HG03064 (cell line): Measurements from ENCODE around the gene SERPINB1.
A peak's percentile ranks its signal among the peaks of the same experiment; 100 is the strongest.
"Not testable (repeated sequence)": the region's sequence is repeated elsewhere in the genome, so short reads cannot be mapped to it uniquely, and the experiment has no call there.

Experiments used
- ATAC-seq: cut with Tn5 transposase; IDR thresholded peaks from one replicate; pipeline ENCODE4 v1.9.1; 2021; ENCODE audit warnings: low read depth; ENCODE audit not compliant: unreplicated experiment

Gene SERPINB1

DNA sequence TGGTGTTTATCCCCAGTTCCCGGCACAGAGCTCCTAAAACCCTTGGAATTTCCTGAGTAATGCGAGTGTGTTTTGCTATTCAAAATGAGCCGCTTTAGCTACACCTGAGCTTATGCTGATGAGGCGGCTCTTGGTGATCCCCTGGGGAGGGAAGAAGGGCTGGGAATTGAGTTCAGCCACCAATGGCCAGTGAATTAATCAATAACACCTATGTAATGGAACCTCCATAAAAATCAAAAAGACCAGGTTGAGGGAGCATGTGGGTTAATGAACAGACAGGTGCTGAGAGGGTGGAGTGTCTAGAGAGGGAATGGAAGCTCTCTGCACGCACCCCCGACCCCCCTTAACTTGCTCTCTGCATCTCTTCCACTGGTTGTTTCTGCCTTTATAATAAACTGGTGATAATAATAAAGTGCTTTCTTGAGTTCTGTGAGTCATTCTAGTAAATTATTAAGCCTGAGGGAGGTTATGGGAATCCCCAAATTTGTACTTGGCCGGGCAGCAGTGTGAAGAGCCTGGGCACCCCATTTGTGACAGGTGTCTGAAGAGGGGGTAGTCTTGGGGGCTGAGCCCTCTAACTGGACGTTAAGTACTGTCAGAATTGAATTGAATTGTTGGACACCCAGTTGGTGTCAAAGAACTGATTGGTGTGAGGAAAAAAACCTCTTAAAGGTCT is 24.6 kb upstream of the SERPINB1 start:
- peak; percentile 40 for ATAC-seq

DNA sequence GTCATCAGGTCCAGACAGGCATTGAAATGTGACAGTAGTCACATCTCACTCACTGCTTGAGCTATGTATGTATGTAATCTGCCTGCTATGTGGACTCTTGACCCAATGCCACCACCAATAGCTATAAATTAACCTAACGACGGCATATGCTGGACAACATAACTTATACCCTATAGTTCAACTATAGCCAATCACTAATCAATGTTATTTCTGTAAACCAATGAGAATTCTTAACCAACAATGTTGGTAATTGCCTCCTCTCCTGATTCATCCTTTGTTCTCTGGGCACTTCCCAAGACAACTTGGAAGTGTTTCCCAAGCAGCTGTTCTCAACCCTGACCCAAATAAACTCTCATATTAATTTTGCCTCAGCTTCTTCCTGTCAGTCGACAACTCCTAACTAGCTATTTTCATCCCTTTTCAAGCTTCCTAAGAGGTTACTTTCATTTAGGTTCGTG is 24.1 kb upstream of the SERPINB1 start:
- ATAC-seq, result no peak

DNA sequence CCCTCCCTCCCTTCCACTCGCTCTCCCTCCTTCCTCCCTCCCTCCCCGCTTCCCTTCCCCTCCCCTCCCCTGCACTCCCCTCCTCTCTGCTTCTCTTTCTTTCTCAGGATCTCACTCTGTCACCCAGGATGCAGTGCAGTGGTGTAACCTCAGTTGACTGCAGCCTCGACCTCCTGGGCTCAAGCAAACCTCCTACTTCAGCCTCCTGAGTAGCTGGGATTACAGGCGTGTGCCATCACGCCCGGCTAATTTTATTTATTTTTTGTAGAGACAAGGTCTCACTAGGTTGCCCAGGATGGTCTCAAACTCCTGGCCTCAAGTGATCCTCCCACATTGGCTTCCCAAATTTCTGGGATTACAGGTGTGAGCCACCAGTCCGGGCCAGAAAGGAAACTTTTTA is 23.6 kb upstream of the SERPINB1 start:
- ATAC-seq, result no peak

DNA sequence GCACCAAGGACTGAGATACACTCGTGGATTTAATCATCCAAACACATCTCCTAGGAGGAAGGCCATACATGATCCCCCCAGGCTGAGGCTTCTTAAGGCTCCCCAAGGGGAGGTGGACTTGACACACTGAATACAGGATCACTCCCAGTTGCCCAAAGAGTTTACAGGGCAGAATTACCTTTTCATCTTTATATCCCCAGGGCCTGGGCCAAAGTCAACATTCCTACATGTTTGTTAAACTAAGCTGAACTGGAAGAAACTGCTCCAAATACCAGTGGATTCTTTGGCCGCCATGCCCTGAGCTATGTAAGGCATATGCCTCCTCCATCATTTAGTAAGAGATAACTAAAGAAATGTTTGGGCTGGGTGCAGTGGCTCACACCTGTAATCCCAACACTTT is 22.2 kb upstream of the SERPINB1 start:
- ATAC-seq, result no peak

DNA sequence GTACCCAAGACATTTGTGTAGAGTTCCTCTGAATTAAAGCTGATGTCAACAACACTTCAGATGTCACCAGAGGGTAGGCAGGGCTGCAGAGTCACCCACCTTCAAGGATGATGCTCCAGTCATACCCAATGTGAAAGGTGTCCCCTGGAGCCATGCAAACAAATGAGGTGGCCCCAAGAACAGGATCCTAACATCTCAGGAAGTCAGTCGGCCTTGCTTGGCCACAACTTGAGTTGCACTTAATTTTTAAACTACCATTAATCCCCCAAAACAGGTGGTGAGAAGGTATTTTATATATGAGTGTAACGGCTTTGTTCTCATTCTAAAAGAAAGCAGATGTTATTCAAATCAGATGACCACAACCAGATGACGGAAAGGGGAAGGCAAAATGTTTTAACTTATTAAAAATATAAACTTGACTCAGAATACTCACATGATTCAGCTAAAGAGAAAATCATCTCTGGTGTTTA is 21.1 kb upstream of the SERPINB1 start:
- peak; percentile 46 for ATAC-seq

DNA sequence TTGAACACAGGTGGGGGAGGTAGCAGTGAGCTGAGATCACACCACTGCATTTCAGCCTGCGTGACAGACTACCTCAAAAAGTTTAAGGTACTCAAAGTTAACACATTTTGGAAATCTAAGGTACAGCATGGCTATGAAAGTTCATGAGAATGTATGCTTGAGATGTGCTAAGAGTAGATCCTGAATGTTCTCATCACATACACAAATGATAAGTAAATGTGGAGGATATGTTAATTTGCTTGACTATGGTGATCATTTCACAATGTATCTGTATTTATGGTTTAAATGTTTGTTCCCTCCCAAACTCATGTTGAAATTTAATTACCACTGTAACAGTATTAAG is 20.1 kb upstream of the SERPINB1 start:
- no peak for ATAC-seq

DNA sequence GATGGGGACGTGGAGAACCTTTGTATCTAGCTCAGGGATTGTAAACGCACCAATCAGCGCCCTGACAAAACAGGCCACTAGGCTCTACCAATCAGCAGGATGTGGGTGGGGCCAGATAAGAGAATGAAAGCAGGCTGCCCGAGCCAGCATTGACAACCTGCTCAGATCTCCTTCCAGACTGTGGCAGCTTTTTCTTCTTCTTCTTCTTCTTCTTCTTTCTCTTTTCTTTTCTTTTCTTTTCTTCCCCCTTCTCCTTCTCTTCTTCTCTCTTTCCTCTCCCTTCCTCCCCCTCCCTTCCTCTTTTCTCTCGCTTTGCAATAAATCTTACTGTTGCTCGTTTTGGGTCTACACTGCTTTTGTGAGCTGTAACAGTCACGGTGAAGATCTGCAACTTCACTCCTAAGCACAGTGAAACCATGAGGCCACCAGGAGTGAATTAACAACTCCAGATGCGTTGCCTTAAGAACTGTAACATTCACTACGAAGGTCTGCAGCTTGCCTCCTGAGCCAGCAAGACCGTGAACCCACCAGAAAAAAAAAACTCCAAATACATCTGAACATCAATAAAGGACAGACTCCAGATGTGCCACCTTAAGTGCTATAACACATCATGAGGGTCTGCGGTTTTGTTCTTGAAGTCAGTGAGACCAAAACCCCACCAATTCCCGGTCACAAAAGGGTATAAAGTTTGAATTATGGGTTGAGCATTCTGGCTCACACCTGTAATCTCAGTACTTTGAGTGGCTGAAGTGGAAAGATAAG is 19.6 kb upstream of the SERPINB1 start:
- no peak for ATAC-seq

DNA sequence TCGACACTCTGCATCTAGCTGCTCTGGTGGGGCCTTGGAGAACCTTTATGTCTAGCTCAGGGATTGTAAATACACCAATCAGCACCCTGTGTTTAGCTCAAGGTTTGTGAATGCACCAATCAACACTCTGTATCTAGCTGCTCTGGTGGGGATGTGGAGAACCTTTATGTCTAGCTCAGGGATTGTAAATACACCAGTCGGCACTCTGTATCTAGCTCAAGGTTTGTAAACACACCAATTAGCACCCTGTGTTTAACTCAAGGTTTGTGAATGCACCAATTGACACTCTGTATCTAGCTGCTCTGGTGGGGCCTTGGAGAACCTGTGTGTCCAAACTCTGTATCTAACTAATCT is 19.0 kb upstream of the SERPINB1 start:
- not testable (repeated sequence) for ATAC-seq

DNA sequence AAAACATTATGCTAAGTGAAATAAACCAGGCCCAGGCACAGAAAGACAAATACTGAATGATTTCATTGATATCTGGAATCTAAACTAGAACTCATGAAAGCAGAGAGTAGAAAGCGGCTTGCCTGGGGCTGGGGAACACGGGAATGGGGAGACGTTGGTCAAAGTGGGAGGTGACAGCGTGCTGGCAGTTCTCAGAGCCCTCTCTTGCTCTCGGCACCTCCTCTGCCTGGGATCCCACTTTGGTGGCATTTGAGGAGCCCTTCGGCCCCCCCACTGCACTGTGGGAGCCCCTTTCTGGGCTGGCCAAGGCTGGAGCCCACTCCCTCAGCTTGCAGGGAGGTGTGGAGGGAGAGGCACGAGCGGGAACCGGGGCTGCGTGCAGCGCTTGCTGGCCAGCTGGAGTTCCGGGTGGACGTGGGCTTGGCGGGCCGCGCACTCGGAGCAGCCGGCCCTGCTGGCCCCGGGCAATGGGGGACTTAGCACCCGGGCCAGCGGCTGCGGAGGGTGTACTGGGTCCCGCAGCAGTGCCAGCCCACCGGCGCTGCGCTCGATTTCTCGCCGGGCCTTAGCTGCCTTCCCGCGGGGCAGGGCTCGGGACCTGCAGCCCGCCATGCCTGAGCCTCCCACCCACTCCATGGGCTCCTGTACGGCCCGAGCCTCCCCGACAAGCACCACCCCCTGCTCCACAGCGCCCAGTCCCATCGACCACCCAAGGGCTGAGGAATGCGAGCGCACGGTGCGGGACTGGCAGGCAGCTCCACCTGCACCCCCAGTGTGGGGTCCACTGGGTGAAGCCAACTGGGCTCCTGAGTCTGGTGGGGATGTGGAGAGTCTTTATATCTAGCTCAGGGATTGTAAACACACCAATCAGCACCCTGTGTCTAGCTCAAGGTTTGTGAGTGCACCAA is 18.4 kb upstream of the SERPINB1 start:
- not testable (repeated sequence) for ATAC-seq

DNA sequence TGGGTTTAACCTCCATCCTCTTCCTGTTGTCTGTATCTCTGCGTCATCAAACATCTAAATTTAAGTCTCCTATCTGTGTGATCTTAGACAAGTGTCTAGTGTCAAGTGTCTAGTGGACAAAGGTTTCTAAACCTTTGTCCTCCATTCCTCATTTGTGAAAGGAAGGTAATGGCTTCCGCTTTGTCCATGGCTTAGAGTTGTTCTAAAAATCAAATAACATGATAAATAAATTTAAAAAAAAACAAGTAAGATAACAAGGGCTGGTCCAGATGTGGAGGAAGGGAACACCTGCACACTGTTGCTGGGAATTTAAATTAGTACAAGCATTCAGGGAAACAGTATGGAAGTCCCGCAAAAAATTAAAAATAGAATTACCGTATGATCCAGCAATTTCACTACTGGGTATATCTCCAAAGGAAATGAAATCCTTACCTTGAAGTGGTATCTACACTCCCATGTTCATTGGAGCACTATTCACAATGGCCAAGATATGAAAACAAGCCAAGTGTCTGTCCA is 17.6 kb upstream of the SERPINB1 start:
- no peak for ATAC-seq

DNA sequence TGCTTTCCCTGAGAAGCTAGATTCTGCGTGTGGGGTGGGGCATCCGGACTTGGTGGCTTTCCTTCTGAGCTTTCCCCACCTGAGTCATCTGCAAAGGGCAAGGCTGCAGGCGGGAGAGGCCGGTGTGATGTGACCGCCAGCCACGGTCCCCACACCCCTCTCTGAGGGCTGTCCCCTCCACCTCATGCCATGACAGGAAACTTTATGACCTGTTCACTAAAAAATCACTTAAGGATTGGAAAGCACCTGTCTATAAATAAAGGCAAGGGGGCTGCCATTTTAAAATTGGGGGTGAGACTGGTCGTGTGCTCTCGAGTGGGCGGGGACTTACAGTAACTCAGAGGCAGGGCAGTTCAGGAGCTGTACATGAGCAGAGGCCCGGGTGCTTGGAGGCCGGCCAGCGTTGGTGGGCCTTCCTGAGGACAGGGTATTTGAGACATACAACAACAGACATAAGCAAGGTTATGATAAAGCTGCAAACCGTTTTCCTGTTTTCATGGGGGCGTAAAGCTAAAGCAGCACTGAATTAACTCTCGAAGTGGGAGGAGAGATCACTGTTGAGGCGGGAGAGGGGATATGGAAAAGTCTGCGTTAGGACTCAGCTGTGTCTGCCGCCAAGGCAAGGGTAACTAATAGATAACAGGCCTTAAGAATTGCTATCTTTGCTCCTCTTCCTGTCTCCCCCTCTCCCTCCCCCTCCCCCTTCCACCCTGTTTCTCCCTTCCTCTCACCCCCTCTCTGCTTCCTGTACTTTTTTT is 16.1 kb upstream of the SERPINB1 start:
- peak; percentile 41 for ATAC-seq

DNA sequence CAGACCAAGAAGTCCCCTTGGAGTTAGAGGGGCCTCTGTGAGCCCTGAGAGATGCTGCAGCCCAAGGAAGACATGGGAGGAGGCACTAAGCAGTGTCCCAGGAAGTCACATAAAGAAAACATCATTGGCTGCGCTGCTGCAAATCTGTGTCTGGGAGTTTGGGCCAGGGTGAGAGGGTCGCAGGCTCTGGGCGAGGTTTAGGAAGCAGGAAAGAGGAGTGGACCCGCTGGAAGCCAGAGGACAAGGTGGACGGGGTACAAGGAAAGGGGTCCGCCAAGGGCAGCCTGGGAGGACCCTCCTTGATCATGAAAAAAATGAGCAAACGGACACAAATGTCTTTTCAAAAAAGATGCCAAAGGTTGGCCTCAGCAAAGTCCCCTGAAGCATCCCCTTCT is 15.5 kb upstream of the SERPINB1 start:
- ATAC-seq, result no peak

DNA sequence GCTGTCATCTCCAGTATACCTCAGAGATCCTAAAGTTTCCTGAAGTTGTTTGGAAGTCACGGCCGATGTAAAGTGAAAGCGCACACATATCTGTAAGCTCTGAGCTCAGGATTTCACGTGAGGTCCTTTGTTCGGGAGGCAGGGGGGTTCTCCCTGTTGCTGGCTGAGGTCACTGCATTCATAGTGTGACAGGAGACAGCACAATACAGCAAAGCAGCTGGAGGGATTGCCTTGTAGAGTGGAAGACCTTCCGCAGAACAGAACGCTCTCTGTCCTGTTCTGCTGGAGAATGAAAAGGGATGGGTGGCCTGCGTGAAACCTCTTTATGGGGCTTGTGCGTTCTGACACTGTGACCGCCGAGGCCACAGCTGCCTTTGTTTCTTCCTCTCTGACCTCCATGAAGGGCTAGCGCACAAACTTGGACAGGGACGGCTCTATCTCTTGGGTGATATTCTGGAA is 13.4 kb upstream of the SERPINB1 start:
- no peak for ATAC-seq

DNA sequence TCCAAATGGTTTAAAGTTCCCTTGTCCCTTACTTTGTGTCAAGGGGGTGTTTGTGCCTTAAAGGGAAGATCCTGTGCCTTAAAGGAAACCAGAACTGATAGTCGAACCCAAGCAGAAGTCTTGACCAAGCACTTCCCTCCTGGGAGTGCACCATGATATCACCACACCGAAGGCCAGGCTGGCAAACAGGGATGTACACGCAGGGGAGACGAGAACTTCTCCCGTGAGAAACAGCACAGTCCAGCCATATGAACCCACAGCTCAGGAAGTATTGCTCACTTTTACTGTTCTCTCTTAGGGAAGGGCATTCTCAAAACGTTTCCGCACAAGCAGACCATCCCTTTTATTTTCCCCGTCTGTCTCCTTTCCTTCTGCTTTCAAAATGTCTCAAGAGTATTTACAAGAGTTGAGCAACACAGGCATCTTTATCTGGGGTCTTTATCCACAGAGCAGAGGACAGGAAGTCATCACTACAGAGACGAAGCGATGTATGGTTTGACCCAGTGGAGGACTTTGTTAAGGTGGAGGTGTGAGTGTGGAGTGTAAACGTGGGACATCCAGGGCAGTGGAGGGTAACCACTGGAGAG is 12.8 kb upstream of the SERPINB1 start:
- ATAC-seq, result no peak

DNA sequence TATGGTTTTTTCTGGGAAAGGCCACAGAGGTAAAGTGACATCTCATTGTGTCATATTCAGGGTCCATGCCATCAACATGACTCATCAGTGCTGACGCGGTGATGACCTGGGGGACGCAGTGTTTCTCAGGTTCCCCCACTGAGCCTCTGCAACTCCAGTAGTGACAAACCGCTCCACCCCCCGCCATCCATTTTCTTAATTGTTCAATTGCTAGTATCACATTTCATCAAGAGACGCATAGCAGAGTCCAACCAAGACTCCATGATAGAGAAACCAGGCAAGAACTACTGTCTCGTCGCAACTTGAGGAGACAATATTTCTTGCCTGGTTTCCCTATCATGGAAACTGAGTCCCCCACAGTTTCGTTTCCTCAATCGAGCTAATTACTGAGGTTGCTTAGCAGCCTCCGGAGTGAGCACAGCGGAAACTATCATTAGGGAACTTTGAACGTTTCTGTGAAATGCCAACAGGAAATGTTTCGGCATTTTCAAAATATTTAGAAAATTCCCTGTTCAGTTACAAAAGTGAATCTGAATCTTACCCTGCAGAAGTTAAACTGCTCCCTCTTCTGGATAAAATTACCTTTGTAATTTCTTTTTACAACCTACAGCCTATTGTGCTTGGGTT is 12.2 kb upstream of the SERPINB1 start:
- ATAC-seq, result no peak

DNA sequence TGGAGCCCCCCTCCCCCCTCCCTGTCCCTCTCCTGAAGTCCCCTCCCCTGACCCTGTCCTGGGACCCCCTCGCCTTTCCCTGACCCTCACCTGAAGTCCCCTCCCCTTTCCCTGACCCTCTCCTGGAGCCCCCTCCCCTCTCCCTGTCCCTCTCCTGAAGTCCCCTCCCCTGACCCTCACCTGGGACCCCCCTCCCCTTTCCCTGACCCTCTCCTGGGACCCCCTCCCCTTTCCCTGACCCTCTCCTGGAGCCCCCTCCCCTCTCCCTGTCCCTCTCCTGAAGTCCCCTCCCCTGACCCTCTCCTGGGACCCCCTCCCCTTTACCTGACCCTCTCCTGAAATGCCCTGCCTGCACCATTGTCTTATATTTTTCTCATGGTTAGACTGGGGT is 11.7 kb upstream of the SERPINB1 start:
- ATAC-seq, result not testable (repeated sequence)

DNA sequence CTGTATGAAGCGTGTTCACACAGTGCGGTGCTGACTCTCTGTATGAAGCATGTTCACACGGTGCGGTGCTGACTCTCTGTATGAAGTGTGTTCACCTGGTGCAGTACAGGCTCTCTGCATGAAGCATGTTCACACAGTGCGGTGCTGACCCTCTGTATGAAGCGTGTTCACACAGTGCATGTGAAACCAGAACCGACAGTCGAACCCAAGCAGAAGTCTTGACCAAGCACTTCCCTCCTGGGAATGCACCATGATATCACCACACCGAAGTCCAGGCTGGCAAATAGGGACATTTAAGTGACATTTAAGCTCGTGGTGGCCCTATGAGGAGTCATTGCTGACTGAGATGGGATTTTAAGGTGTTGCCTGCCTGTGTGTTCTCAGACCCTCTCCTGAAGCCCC is 11.3 kb upstream of the SERPINB1 start:
- ATAC-seq, result no peak

DNA sequence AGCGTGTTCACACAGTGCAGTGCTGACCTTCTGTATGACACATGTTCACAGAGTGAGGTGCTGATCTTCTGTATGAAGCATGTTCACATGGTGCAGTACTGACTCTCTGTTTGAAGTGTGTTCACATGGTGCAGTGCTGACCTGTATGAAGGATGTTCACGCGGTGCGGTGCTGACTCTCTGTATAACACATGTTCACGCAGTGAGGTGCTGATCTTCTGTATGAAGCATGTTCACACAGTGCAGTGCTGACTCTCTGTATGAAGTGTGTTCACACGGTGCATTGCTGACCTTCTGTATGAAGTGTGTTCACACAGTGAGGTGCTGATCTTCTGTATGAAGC is 10.8 kb upstream of the SERPINB1 start:
- no peak for ATAC-seq

DNA sequence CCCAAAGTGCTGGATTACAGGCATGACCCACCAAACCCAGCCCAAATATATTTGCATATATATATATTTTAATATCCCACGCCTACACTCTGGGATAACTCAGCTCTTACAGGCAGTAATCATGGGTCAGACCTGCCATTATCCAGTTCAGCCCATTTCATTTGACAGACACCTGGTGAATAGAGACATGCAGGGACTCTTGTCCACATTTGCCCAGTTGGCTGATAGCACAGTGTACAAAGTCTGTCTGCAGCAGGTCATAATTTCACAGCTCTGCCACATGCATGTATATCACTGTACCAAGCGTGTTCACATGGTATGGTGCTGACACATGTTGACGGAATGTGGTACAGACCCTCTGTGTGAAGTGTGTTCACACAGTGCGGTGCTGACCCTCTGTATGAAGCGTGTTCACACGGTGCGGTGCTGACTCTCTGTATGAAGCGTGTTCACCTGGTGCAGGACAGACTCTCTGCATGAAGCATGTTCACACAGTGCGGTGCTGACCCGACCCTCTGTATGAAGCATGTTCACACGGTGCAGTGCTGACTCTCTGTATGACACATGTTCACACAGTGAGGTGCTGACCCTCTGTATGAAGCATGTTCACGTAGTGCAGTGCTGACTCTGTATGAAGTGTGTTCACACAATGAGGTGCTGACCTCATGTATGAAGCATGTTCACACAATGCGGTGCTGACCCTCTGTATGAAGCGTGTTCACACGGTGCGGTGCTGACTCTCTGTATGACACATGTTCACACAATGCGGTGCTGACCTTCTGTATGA is 10.3 kb upstream of the SERPINB1 start:
- no peak for ATAC-seq
